Transverse colon (tissue), 4 donors: Measurements from ENCODE around the gene LAMTOR5.

ENCODE experiments used
- CTCF ChIP-seq, 5 experiments: fragments of 200-600 bp in 3 of 5; fragments of 450-650 bp in 2 of 5; sonication (generic) in 3 of 5; IDR thresholded peaks; 1 replicate in 2 of 5; 2 replicates in 3 of 5; pipeline ENCODE4 v1.5.1; 2016 to 2017; ENCODE audit warnings: antibody characterized with exemption in 5 of 5, inconsistent platforms in 3 of 5, mild to moderate bottlenecking in 2 of 5, moderate library complexity in 1 of 5
- EP300 ChIP-seq: sonication (generic); formaldehyde crosslinking; IDR thresholded peaks from one replicate; pipeline ENCODE4 v1.6.1; 2017; ENCODE audit warnings: antibody characterized with exemption, low read depth
- POLR2A ChIP-seq: fragments of 450-650 bp; IDR thresholded peaks from one replicate; pipeline ENCODE4 v1.6.1; 2016; ENCODE audit warnings: antibody characterized with exemption, mild to moderate bottlenecking, moderate library complexity
- POLR2AphosphoS5 ChIP-seq, 3 donors: sonication (generic); formaldehyde crosslinking; IDR thresholded peaks; one replicate each; pipeline ENCODE4 v1.6.1; 2016; ENCODE audit warnings: antibody characterized with exemption in 3 of 3

- no peak for TF ChIP-seq CTCF (IDR thresholded peaks at IDR 0.05)
- TF ChIP-seq POLR2A, result no peak
- TF ChIP-seq POLR2AphosphoS5 (IDR thresholded peaks at IDR 0.05), result no peak
- TF ChIP-seq EP300, result no peak
These were observed 25.7 kb upstream of the LAMTOR5 start for GRCh38 chr1:110433213-110433612.
